COLO668 (cell line): ENCODE results near the gene CRY2.

ENCODE experiments used
- DNase-seq: peaks from one replicate; lab custom pipeline; 2025; ENCODE audit not compliant: unreplicated experiment; lab: John Stamatoyannopoulos, UW

CRY2 gene

GRCh38 chr11:45917286-45917622 lies 70.0 kb downstream of the CRY2 start:
- peak; percentile 38 for DNase-seq

GRCh38 chr11:45917623-45918330 lies 70.5 kb downstream of the CRY2 start, which contains the start of gene PEX16:
Gene PEX16 (minus strand): TSS chr11:45917877. CDS start chr11:45917811, 66 bp downstream.
- peak; percentile 97 for DNase-seq

- DNase-seq, result peak; percentile 87
Observed at GRCh38 chr11:45918331-45918941, 71.2 kb downstream of the CRY2 start.

- DNase-seq, result no peak
Observed at GRCh38 chr11:45918962-45919675, 71.8 kb downstream of the CRY2 start.

DNA sequence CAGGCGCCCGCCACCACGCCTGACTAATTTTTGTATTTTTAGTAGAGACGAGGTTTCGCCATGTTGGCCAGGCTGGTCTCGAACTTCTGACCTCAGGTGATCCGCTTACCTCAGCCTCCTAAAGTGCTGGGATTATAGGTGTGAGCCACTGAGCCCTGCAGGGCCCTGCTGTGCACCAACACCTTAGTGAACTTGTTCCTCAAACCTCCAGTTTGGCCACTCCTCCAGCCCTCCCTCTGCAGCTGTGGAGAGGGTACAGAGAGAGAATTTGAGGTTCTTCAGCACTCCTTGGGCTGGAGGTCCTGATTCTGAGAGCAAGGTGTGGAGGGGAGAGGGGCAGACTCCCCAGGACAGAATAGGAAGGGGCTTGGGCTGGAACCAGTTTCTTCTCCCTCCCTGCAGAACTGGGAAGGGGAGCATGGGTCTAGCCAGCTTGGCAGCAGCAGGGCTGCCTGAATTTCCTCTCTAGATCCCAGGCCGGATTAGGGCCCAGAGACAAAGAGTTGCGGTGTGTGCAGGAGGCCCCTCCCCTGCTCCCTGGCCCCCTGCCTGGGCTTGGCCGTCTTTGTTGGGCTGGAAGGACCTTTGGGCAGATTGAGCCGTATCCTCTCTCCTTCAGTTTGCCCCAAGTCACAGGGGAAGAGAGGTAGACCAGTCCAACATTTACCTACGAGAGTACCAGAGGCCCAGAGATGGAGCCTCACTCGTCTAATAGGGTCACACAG lies 72.7 kb downstream of the CRY2 start:
- DNase-seq, result no peak

- no peak for DNase-seq
Observed at GRCh38 chr11:45920531-45921477, 73.5 kb downstream of the CRY2 start.

DNA sequence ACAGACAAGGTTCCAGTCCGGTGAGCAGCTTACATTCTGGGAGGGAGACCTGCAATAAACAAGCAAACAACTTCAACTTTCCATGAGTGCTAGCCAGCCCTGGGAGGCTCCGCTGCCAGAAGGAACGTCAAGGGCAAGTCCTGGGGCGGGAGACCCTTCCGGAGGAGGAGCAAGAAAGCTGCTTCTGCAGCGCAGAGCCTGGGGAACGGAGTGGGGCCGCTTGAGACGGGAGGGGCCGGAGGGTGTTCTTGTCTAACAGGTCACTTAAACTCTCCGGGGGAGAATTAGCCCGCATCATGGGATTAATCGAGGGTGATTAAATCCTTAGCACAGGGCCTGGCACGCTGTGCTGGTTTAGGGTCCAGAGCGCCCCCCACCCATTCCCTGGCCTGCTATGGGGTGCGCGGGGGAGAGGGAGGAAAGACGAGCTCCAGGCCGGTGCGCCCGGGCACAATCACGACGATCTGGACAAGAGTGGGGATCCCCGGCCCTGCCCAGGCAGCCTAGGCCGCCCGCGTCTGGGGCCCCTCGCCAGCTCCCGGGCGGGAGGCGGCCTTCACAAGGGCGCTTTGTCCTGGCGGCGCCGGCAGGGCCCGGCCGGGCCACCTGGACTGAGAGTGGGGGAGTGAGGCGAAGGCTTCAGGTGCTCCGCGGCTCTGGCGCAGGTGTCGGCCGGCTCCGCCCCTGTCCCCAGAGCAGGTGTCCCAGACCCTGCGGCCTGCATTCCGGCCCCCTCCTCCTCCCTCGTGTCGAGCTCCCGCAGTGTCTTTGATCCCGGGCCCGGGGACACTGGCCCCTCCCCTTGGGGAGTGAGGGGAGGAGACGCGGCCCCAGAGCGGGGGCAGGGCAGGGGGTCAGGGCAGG lies 74.5 kb downstream of the CRY2 start:
- DNase-seq, result peak; percentile 98

- peak; percentile 91 for DNase-seq
Observed at GRCh38 chr11:45922425-45923082, 75.3 kb downstream of the CRY2 start, which contains the start of gene LARGE2. Gene LARGE2 (plus strand): TSS chr11:45922656. CDS start chr11:45922883, 227 bp downstream.

GRCh38 chr11:45924036-45924915 lies 77.0 kb downstream of the CRY2 start:
- DNase-seq, result no peak

- no peak for DNase-seq
Observed at GRCh38 chr11:45924927-45925326, 77.7 kb downstream of the CRY2 start.

- no peak for DNase-seq
Observed at GRCh38 chr11:45925550-45925949, 78.3 kb downstream of the CRY2 start.

- peak; percentile 15 for DNase-seq
Observed at GRCh38 chr11:45926001-45926401, 78.7 kb downstream of the CRY2 start.

- DNase-seq, result no peak
Observed at GRCh38 chr11:45926536-45927331, 79.5 kb downstream of the CRY2 start.

GRCh38 chr11:45927332-45927683 lies 80.0 kb downstream of the CRY2 start:
- no peak for DNase-seq

GRCh38 chr11:45927684-45928413 lies 80.6 kb downstream of the CRY2 start:
- DNase-seq, result no peak

DNA sequence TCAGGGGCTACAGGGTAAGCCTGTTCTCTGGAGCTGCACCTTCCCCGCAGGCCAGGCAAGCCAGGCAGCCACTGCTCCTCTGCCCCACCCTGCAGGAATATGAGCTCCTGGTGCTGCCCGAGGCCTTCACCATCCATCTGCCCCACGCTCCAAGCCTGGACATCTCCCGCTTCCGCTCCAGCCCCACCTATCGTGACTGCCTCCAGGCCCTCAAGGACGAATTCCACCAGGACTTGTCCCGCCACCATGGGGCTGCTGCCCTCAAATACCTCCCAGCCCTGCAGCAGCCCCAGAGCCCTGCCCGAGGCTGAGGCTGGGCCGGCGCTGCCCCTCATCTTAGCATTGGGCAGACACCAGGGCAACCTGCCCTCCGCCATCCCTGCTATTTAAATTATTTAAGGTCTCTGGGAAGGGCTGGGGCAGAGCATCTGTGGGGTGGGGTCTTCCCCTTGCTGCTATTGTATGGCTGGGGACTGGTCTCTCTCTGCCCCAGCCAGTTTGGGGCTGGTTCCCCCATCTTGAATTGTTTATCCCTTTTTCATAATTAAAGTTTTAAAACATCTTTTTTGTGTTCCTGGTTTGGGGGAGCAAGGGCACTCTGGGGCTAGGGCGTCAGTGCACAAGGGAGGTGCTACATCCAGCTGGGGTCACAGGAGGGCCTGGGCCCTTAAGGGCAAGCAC lies 81.4 kb downstream of the CRY2 start:
- no peak for DNase-seq
